Fibroblast of pulmonary artery (primary cell): Measurements from ENCODE around the gene CYB5D1.

ENCODE experiments used
- DNase-seq: peaks from one replicate; pipeline ENCODE4 v3.0.0-alpha.2; 2010; ENCODE audit warnings: low read depth
- H3K4me3 ChIP-seq: replicated peaks from 2 replicates; pipeline ENCODE4 v1.5.1; 2011; ENCODE audit warnings: low read depth, mild to moderate bottlenecking, control low read depth, low read length, moderate library complexity
- CTCF ChIP-seq: IDR thresholded peaks from 2 replicates; pipeline ENCODE4 v1.5.1; 2011; ENCODE audit warnings: mild to moderate bottlenecking, control low read depth, low read length, inconsistent platforms; ENCODE audit errors: missing control alignments

Gene CYB5D1

GRCh38 chr17:7841915-7842379, 15.9 kb upstream of the CYB5D1 start:
- peak; percentile 90 for DNase-seq
- no peak for TF ChIP-seq CTCF
- H3K4me3 ChIP-seq = peak overlapping the region; percentile 81

GRCh38 chr17:7842380-7843256, 15.2 kb upstream of the CYB5D1 start:
- no peak for TF ChIP-seq CTCF

DNA sequence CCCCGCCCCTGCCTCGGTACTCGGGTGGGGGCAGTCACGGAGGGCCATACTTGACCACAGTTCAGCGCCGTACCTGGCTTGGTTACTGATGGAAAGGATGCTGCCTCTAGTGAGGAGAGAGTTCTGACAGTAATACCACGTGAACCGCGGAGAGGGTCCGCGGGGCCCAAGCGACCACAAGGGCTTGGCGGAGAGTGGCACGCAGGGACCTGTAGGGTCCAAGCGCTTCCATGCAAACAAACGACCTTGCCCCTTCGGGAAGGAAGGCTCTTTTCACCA, 14.6 kb upstream of the CYB5D1 start:
- peak overlapping the region; percentile 81 for H3K4me3 ChIP-seq
- DNase-seq = no peak

More at GRCh38 chr17:7842380-7843256, 15.2 kb upstream of the CYB5D1 start:
- H3K4me3 ChIP-seq = peak overlapping the region; percentile 81
- DNase-seq = peak; percentile 95

GRCh38 chr17:7843536-7844291, 14.1 kb upstream of the CYB5D1 start:
- peak overlapping the region; percentile 81 for H3K4me3 ChIP-seq
- TF ChIP-seq CTCF = no peak
- DNase-seq = peak; percentile 92

More for the DNA sequence above, 14.6 kb upstream of the CYB5D1 start:
- no peak for TF ChIP-seq CTCF

GRCh38 chr17:7844292-7845154, 13.3 kb upstream of the CYB5D1 start:
- peak overlapping the region; percentile 81 for H3K4me3 ChIP-seq
- no peak for TF ChIP-seq CTCF
- DNase-seq = peak; percentile 96

- no peak for TF ChIP-seq CTCF
- no peak for DNase-seq
- peak overlapping the region; percentile 81 for H3K4me3 ChIP-seq
Observed at GRCh38 chr17:7845359-7846062, 12.3 kb upstream of the CYB5D1 start.
